ENCODE results near the gene COBLL1. TPM values are rescaled to one million over a fixed set of nuclear protein-coding genes. Genes with fewer than 3 reads are reported as not detected.

The COBLL1 gene
- total and polyA plus RNA-seq, 8 donors = 18.0 to 74.5 (median 61.7) TPM

DNA sequence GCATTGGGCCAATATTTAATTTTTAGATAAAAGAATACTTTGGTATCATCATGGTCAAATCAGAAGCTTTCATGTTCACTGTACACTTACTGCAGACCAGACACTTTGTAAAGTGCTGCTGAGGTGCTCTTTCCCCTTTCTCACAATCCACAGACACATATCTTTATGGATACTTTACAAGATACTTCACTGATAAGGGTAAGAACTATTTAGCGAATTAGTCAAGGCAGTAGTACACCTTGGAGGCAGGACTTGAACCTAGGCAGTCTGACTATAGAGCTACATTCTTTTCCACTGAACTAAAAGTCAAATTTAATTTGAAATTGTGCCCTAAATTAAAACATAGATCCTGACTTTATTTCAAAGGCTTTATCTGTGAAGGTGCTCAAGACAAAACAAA lies 60.2 kb downstream of the COBLL1 start:
- DNase-seq (no peak), FAIRE-seq (no peak)
- peaks cover 5 to 34% (median 26%) of the 10 kb centered on the region in 3 donors for H3K4me1 ChIP-seq

DNA sequence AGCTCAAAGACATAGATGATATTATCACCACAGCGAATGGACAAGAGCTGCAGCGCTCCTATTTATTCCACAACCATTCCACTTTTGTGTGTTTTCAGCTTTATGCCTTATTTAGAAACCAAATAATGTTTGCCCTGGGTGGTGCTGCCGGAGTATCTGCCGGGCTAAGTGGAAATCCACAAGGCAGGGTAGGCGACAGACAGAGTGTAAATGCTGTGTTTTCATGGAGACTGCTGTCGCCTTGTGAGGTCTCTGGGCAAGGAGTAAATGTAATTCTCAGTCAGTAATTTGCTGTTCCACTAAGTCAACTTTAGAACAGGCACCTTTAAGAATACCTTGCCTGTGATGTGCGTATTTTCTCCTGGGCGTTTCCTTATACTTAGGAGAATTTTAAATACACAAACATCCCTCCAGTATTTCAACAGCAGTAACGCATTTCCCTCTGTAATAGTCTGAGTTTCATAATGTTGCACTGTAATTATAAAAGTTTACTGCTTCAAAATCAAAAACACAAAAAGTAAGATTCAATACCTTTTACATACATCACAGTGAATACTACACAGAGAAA lies 60.9 kb downstream of the COBLL1 start:
- 86 to 88% methylated on average over 9 of the region's 9 CpGs for WGBS, 2 donors
- Histone ChIP-seq H3K4me3 (no peak overlapping the region), H3K27ac (no peak overlapping the region), H3K9me3 (no peaks in the 10 kb centered on the region), H3K36me3 (no peaks in the 10 kb centered on the region), H3K27me3 (no peaks in the 10 kb centered on the region), H3K4me1 (peaks cover 5 to 32% (median 26%) of the 10 kb centered on the region in 3 donors)
- intact Hi-C loops (cut with DNase I) = no loop called here
- no peak for TF ChIP-seq CTCF (IDR thresholded peaks at IDR 0.05)
- FAIRE-seq = peak; percentile 9
- ATAC-seq = no peak
- no peak for DNase-seq

More for the DNA sequence above, 60.2 kb downstream of the COBLL1 start:
- no peak overlapping the region for H3K4me3 ChIP-seq
- no peaks in the 10 kb centered on the region for H3K36me3 ChIP-seq
- no peaks in the 10 kb centered on the region for H3K9me3 ChIP-seq
- ATAC-seq = no peak
- H3K27ac ChIP-seq = no peak overlapping the region
- WGBS, 2 donors = 25 to 46% methylated on average over 1 of the region's 1 CpG
- no peaks in the 10 kb centered on the region for H3K27me3 ChIP-seq
- no peak for TF ChIP-seq CTCF (IDR thresholded peaks at IDR 0.05)
- intact Hi-C loops (cut with DNase I) = no loop called here

DNA sequence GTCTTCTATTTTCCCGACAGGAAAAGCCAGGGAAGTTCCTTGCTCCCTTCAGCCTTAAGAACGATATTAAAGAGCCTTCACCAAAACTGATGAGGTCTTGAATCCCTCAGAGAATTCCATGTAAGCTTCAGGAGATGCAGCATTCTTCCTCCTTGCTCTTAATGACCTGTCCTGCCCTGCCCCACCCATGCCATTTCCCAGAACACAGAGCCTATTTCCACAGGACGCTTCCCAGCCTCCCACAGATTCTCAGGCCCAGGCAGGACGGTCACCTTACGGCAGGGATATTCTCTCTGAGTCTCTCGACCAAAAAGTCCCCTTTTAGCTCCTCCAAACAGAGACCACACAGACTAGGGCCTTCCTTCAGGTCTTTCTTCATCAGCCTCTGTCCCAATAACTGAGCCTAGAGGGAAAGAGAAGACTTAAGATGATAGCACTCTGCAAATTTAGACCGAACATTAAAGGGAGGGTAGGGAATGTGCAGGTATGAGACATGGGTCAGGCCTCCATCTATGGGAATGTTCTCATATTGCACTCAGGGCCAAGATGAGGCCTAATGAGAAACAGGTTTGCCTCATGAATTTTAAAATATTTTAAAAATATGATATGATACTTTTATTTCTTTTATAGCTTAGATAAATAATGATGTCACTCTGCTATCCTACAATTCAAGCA lies 62.1 kb downstream of the COBLL1 start:
- Histone ChIP-seq H3K9me3 (no peaks in the 10 kb centered on the region), H3K27me3 (no peaks in the 10 kb centered on the region), H3K4me3 (no peak overlapping the region), H3K27ac (no peak overlapping the region), H3K36me3 (no peaks in the 10 kb centered on the region), H3K4me1 (peaks cover 5 to 25% (median 22%) of the 10 kb centered on the region in 3 donors)
- intact Hi-C loops (cut with DNase I) = no loop called here
- no peak for FAIRE-seq
- no peak for TF ChIP-seq CTCF (IDR thresholded peaks at IDR 0.05)
- ATAC-seq = no peak
- DNase-seq = no peak
- WGBS, 2 donors = 85 to 90% methylated on average over 7 of the region's 7 CpGs

DNA sequence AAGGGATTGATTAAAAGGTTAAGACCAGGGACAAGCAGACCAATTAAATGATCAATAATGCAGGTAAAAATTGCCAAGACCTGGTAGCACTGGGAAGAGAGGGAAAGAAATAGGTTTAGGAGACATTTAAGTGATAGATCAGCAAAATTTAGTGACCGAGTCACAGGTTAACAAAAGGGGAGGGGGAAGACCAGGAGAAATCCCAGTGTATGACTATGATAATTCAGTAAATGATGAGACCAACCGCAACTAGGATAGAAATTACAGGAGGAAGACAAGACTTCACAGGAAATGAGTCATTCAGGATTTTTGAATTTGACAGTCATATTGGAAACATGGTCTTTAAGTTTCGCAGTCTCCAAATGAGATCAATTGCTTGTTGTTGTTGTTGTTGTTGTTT lies 62.9 kb downstream of the COBLL1 start:
- WGBS, 2 donors = 94% methylated on average over 3 of the region's 3 CpGs
- ATAC-seq (no peak), FAIRE-seq (no peak), DNase-seq (no peak)
- H3K36me3 ChIP-seq = no peaks in the 10 kb centered on the region
- H3K27ac ChIP-seq = no peak overlapping the region
- H3K4me3 ChIP-seq = no peak overlapping the region
- no peaks in the 10 kb centered on the region for H3K9me3 ChIP-seq
- H3K27me3 ChIP-seq = no peaks in the 10 kb centered on the region
- TF ChIP-seq CTCF (IDR thresholded peaks at IDR 0.05) = no peak
- peaks cover 5 to 27% (median 25%) of the 10 kb centered on the region in 3 donors for H3K4me1 ChIP-seq
- intact Hi-C loops (cut with DNase I) = no loop called here

DNA sequence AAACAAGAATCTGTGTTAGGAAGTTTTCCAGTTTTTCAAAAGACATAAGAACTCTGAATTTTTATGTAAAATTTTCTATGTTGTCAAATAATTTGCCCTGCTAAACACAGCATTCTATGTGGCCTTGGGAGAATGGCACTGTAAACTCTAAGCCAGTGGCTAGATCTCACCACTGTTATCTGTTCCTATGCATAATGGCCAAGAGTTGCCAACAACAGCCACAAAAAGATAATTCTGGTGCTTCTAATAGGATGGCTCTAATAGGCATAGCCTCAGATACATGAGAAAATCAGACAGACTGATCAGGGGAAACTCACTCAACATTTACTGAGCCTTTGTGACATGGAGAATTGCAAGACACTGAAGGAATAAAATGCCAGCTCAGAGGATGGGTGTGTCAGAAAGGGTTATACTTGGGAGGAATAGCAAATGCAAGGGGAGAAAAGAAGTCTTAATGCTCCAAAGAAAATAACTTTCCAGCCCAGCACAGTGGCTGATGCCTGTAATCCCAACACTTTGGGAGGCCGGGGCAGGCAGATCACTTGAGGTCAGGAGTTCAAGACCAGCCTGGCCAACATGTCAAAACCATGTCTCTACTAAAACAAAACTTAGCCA lies 63.7 kb downstream of the COBLL1 start:
- no peaks in the 10 kb centered on the region for H3K9me3 ChIP-seq
- no peak for FAIRE-seq
- no peak for TF ChIP-seq CTCF (IDR thresholded peaks at IDR 0.05)

More for the DNA sequence above, 63.7 kb downstream of the COBLL1 start:
- H3K27ac ChIP-seq = no peak overlapping the region
- H3K27me3 ChIP-seq = no peaks in the 10 kb centered on the region
- peaks cover 5 to 34% (median 25%) of the 10 kb centered on the region in 3 donors for H3K4me1 ChIP-seq
- intact Hi-C loops (cut with DNase I) = no loop called here
- no peaks in the 10 kb centered on the region for H3K36me3 ChIP-seq
- H3K4me3 ChIP-seq = no peak overlapping the region
- 82 to 90% methylated on average over 1 of the region's 1 CpG for WGBS, 2 donors
- ATAC-seq (peak in 2 of 4 donors; percentile 54), DNase-seq (no peak)

Data from pancreas (tissue), 10 donors.